Bronchial epithelial cell (primary cell): ENCODE results near the gene B4GALNT4. TPM values are rescaled to one million over a fixed set of nuclear protein-coding genes. Genes with fewer than 3 reads are reported as not detected.
"Not testable (repeated sequence)": the region's sequence is repeated elsewhere in the genome, so short reads cannot be mapped to it uniquely, and the experiment has no call there.

Experiments
- DNase-seq: peaks from one replicate; pipeline ENCODE4 v3.0.0-alpha.2; 2010; ENCODE audit warnings: low read depth
- FAIRE-seq: peaks from 2 replicates; lab custom pipeline; 2011; peaks lifted over from hg19 to GRCh38; lab: Jason Lieb, UNC
- H3K27me3 ChIP-seq: 2 replicates; pipeline ENCODE4 v1.5.1; 2011; ENCODE audit warnings: low read length; ENCODE audit not compliant: control insufficient read depth, insufficient read depth
- H3K36me3 ChIP-seq: 2 replicates; pipeline ENCODE4 v1.5.1; 2011; ENCODE audit warnings: low read length; ENCODE audit not compliant: control insufficient read depth, insufficient read depth
- H3K4me3 ChIP-seq: 2 replicates; pipeline ENCODE4 v1.5.1; 2011; ENCODE audit warnings: mild to moderate bottlenecking, low read depth, low read length, control low read depth
- total RNA-seq: library from RNA; depleted of rRNA; stranded (reverse); fragments of >200 nt; gene quantifications from 2 replicates; pipeline ENCODE4 v1.2.1, GENCODE V29; 2014
- TF ChIP-seq, protein P1 (sequence below): IDR thresholded peaks from 2 replicates; pipeline ENCODE4 v1.5.1; 2011; ENCODE audit warnings: mild to moderate bottlenecking, moderate library complexity, low read length, control low read depth, inconsistent platforms; ENCODE audit not compliant: insufficient read depth, severe bottlenecking

Gene B4GALNT4
- total RNA-seq, 1 donor from 2014 or later, result 10.8 TPM

DNA sequence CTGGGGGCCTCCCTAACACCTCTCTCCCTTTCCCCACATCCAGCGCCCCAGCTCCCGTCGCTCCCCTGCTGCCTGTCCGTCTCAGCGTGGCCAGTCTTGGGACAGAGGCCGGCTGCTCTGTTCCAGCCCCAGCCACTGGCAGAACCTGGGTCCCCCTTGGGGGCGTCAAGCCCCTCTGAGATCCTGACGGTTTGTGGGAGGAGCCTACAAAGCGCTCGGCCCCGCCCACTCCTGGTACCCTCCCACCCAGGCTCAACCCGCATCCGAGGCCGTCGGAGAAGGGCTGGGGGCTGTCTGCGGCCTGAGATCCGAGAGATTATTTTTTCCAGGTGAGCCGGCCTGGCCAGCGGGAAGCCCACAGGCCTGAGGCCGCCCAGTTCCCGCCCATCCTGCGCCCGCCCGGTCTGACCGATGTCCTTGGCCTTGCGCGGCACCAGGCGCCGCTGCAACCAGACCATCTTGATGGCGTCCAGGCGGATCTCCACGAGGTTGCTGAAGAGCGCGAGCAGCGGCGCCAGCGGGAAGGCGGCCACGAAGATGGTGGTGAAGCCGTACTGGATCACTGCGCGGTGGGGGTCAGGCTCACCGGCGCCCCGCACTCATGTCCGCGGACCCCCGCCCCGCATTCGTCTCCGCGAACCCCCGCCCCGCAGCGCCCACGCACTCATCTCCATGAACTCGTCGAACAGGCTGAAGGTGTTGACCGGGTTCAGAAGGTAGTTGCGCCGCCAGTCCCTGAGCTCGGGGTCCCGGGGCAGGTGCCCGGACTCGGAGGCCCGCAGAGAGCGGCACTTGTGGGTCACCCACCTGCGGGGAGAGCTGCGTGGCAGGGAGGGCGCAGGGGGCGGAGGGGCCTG lies 51.0 kb downstream of the B4GALNT4 start:
- H3K36me3 ChIP-seq, result no peaks in the 10 kb centered on the region
- TF ChIP-seq, protein P1, sequence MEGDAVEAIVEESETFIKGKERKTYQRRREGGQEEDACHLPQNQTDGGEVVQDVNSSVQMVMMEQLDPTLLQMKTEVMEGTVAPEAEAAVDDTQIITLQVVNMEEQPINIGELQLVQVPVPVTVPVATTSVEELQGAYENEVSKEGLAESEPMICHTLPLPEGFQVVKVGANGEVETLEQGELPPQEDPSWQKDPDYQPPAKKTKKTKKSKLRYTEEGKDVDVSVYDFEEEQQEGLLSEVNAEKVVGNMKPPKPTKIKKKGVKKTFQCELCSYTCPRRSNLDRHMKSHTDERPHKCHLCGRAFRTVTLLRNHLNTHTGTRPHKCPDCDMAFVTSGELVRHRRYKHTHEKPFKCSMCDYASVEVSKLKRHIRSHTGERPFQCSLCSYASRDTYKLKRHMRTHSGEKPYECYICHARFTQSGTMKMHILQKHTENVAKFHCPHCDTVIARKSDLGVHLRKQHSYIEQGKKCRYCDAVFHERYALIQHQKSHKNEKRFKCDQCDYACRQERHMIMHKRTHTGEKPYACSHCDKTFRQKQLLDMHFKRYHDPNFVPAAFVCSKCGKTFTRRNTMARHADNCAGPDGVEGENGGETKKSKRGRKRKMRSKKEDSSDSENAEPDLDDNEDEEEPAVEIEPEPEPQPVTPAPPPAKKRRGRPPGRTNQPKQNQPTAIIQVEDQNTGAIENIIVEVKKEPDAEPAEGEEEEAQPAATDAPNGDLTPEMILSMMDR, result no peak
- no peak for FAIRE-seq
- no peaks in the 10 kb centered on the region for H3K27me3 ChIP-seq
- H3K4me3 ChIP-seq, result no peak overlapping the region
- no peak for DNase-seq

- DNase-seq, result no peak
- Histone ChIP-seq H3K4me3 (no peak overlapping the region), H3K27me3 (no peaks in the 10 kb centered on the region), H3K36me3 (no peaks in the 10 kb centered on the region)
- TF ChIP-seq, protein P1, result no peak
- no peak for FAIRE-seq
Measured at GRCh38 chr11:420911-421321, 51.6 kb downstream of the B4GALNT4 start.

- DNase-seq (no peak), FAIRE-seq (no peak)
- TF ChIP-seq, protein P1, result no peak
- Histone ChIP-seq H3K4me3 (no peak overlapping the region), H3K36me3 (no peaks in the 10 kb centered on the region), H3K27me3 (no peaks in the 10 kb centered on the region)
Measured at GRCh38 chr11:422249-422656, 53.0 kb downstream of the B4GALNT4 start.

GRCh38 chr11:424232-424631 lies 54.9 kb downstream of the B4GALNT4 start:
- Histone ChIP-seq H3K4me3 (no peak overlapping the region), H3K36me3 (no peaks in the 10 kb centered on the region), H3K27me3 (no peaks in the 10 kb centered on the region)
- FAIRE-seq (no peak), DNase-seq (no peak)
- TF ChIP-seq, protein P1, result no peak

- H3K36me3 ChIP-seq, result not testable (repeated sequence)
Measured at GRCh38 chr11:424766-425165, 55.5 kb downstream of the B4GALNT4 start.

GRCh38 chr11:425301-425700 lies 56.0 kb downstream of the B4GALNT4 start:
- TF ChIP-seq, protein P1, result no peak
- Histone ChIP-seq H3K4me3 (no peak overlapping the region), H3K36me3 (no peaks in the 10 kb centered on the region), H3K27me3 (no peaks in the 10 kb centered on the region)
- FAIRE-seq (no peak), DNase-seq (no peak)

More at GRCh38 chr11:424766-425165, 55.5 kb downstream of the B4GALNT4 start:
- not testable (repeated sequence) for FAIRE-seq, H3K27me3 ChIP-seq, DNase-seq, H3K4me3 ChIP-seq
